Suprapubic skin (tissue), 4 donors: ENCODE results near the gene SLC6A11.

ENCODE experiments used
- EP300 ChIP-seq: sonication (generic); formaldehyde crosslinking; IDR thresholded peaks from one replicate; pipeline ENCODE4 v1.6.1; 2017; ENCODE audit warnings: antibody characterized with exemption
- POLR2A ChIP-seq, 2 donors: fragments of 450-650 bp; IDR thresholded peaks; one replicate each; pipeline ENCODE4 v1.6.1; 2017; ENCODE audit warnings: antibody characterized with exemption in 2 of 2, mild to moderate bottlenecking in 2 of 2, moderate library complexity in 2 of 2
- POLR2AphosphoS5 ChIP-seq, 3 donors: sonication (generic); formaldehyde crosslinking; IDR thresholded peaks; one replicate each; pipeline ENCODE4 v1.6.1; 2017; ENCODE audit warnings: antibody characterized with exemption in 3 of 3
- TF ChIP-seq, protein P1 (sequence below), 2 donors: fragments of 200-600 bp in 1 of 2; fragments of 450-650 bp in 1 of 2; sonication (generic) in 1 of 2; IDR thresholded peaks; one replicate each; pipeline ENCODE4 v1.5.1; 2016 to 2019; ENCODE audit warnings: antibody characterized with exemption in 2 of 2, mild to moderate bottlenecking in 1 of 2, moderate library complexity in 1 of 2

DNA sequence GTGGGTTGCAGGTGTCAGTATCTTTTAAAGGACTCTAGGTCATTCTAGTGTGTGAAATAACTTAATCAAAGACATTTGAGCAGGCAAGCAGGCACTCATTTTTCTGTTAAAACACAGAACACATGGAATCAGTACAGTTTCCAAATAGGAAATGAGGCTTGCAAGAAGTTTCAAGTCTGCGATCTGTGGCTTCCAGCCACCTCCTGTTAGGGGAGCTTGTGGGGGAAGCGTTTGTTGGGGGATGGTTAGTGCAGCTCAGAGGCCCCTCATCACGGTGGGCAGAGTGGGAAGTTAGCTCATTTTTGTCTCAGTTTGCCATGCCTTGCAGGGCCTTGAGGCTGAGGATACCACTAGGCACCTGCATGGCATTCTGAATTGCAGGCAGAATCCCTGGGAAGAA, 59.9 kb downstream of the SLC6A11 start:
- TF ChIP-seq, protein P1, sequence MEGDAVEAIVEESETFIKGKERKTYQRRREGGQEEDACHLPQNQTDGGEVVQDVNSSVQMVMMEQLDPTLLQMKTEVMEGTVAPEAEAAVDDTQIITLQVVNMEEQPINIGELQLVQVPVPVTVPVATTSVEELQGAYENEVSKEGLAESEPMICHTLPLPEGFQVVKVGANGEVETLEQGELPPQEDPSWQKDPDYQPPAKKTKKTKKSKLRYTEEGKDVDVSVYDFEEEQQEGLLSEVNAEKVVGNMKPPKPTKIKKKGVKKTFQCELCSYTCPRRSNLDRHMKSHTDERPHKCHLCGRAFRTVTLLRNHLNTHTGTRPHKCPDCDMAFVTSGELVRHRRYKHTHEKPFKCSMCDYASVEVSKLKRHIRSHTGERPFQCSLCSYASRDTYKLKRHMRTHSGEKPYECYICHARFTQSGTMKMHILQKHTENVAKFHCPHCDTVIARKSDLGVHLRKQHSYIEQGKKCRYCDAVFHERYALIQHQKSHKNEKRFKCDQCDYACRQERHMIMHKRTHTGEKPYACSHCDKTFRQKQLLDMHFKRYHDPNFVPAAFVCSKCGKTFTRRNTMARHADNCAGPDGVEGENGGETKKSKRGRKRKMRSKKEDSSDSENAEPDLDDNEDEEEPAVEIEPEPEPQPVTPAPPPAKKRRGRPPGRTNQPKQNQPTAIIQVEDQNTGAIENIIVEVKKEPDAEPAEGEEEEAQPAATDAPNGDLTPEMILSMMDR (IDR thresholded peaks at IDR 0.05) = no peak
- no peak for TF ChIP-seq POLR2A (IDR thresholded peaks at IDR 0.05)
- TF ChIP-seq EP300 = no peak
- no peak for TF ChIP-seq POLR2AphosphoS5 (IDR thresholded peaks at IDR 0.05)
